OCI-LY7 (cell line): ENCODE data around the gene KCTD19. TPM values are rescaled to one million over a fixed set of nuclear protein-coding genes. Genes with fewer than 3 reads are reported as not detected.
A peak's percentile ranks its signal among the peaks of the same experiment; 100 is the strongest.

Source experiments
- BruUV-seq: library from RNA; stranded (reverse); fragments of 400-500 nt; replicated peaks from 2 replicates; lab custom pipeline; 2021; lab: Mats Ljungman, UMichigan
- CTCF ChIA-PET: fragments of 300-600 bp; sonication (Branson Sonifier 250); formaldehyde crosslinking; loops from one replicate; lab custom pipeline; 2022; ENCODE audit warnings: antibody characterized with exemption; ENCODE audit not compliant: unreplicated experiment; lab: Charles Lee
- POLR2A ChIA-PET: fragments of 300-600 bp; sonication (Branson Sonifier 250); formaldehyde crosslinking; loops from one replicate; lab custom pipeline; 2022; ENCODE audit warnings: antibody characterized with exemption; lab: Charles Lee
- DNase-seq: peaks from one replicate; pipeline ENCODE4 v3.0.0-alpha.2; 2015; ENCODE audit warnings: low spot score
- H2AFZ ChIP-seq: fragments of 200-600 bp; sonication (generic), shearing (Covaris generic); 2 replicates; pipeline ENCODE4 v1.6.1; 2014; ENCODE audit warnings: mild to moderate bottlenecking, antibody characterized with exemption, low read length, moderate library complexity
- H3K27ac ChIP-seq: fragments of 200-600 bp; sonication (generic); 2 replicates; pipeline ENCODE4 v1.5.1; 2014; ENCODE audit warnings: mixed run types, low read depth, mild to moderate bottlenecking, moderate library complexity, low read length, inconsistent platforms; ENCODE audit not compliant: poor library complexity, severe bottlenecking
- H3K36me3 ChIP-seq: fragments of 200-600 bp; sonication (generic); 2 replicates; pipeline ENCODE4 v1.6.1; 2014; ENCODE audit warnings: mild to moderate bottlenecking, antibody characterized with exemption, low read length, moderate library complexity, mixed read lengths; ENCODE audit not compliant: insufficient read depth
- H3K4me1 ChIP-seq: fragments of 200-600 bp; sonication (generic); 2 replicates; pipeline ENCODE4 v1.5.1; 2014; ENCODE audit warnings: mild to moderate bottlenecking, low read length; ENCODE audit not compliant: insufficient read depth, poor library complexity, severe bottlenecking
- H3K4me2 ChIP-seq: fragments of 200-600 bp; sonication (generic); 2 replicates; pipeline ENCODE4 v1.6.1; 2014; ENCODE audit warnings: mild to moderate bottlenecking, low read length
- H3K4me3 ChIP-seq: fragments of 200-600 bp; sonication (generic); 2 replicates; pipeline ENCODE4 v1.5.1; 2014; ENCODE audit warnings: mild to moderate bottlenecking, low read depth, low read length; ENCODE audit not compliant: poor library complexity, severe bottlenecking
- H3K79me2 ChIP-seq: fragments of 200-600 bp; sonication (generic); 2 replicates; pipeline ENCODE4 v1.6.1; 2016; ENCODE audit warnings: low read depth, mild to moderate bottlenecking, low read length, moderate library complexity, mixed read lengths; ENCODE audit not compliant: insufficient read depth
- H3K9me2 ChIP-seq: fragments of 200-600 bp; sonication (generic); 2 replicates; pipeline ENCODE4 v1.6.1; 2016; ENCODE audit warnings: mild to moderate bottlenecking, low read length, mixed read lengths; ENCODE audit not compliant: insufficient read depth
- H3K9me3 ChIP-seq: fragments of 200-600 bp; sonication (generic); 2 replicates; pipeline ENCODE4 v1.6.1; 2014; ENCODE audit warnings: mild to moderate bottlenecking, mixed run types, low read length, mixed read lengths
- H4K20me1 ChIP-seq: fragments of 200-600 bp; sonication (generic); 2 replicates; pipeline ENCODE4 v1.6.1; 2014; ENCODE audit warnings: mild to moderate bottlenecking, antibody characterized with exemption, low read length, moderate library complexity, mixed read lengths; ENCODE audit not compliant: insufficient read depth
- EZH2phosphoT487 ChIP-seq: fragments of 200-600 bp; sonication (generic); IDR thresholded peaks from 2 replicates; pipeline ENCODE4 v1.6.1; 2018; ENCODE audit warnings: low read depth, borderline replicate concordance, mild to moderate bottlenecking, mixed run types, antibody characterized with exemption, low read length, moderate library complexity, mixed read lengths
- intact Hi-C: fragments of 100-400 bp; cut with micrococcal nuclease; formaldehyde crosslinking; loops from one replicate; pipeline ENCODE4 v1.10.0; 2022; ENCODE audit not compliant: unreplicated experiment
- total RNA-seq, 2 experiments: library from RNA; depleted of rRNA in 1 of 2; stranded (reverse); fragments of >200 nt in 1 of 2; shearing (Covaris generic) in 1 of 2; gene quantifications; 2 replicates each; pipeline ENCODE4 v1.2.3, GENCODE V29; 2014 to 2022
- TF ChIP-seq, protein P1 (sequence below): fragments of 200-600 bp; sonication (generic); conservative IDR thresholded peaks from 2 replicates; pipeline ENCODE4 v1.5.1; 2014; ENCODE audit warnings: mild to moderate bottlenecking, antibody characterized with exemption, low read length, moderate library complexity, mixed read lengths

KCTD19 gene
- total RNA-seq, 2 experiments from 2014 or later = 0.17 TPM; not detected in 1

DNA sequence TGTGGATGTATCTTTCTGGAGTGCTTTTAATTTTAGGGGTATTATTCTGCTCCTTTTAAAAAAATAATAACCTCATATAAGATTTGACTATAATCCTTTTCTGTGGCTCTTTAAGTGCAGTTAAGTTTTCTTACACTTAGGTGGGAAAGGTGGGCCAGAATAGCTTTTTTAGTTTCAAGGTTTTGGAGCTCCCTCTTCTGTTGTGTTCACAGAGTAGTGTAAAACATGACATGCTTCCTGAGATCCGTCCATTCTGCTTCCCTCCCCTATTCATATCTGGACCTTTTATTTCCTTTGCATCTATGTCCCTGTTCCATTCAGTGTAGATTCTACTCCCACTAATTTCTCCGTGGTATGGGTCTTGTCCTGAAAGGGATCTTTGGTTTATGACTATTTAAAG is 12.9 kb upstream of the KCTD19 start:
- no peak overlapping the region for H2AFZ ChIP-seq
- no peak overlapping the region for H3K4me2 ChIP-seq
- H3K9me3 ChIP-seq = no peaks in the 10 kb centered on the region
- BruUV-seq = no TSS peak
- no peaks in the 10 kb centered on the region for H3K36me3 ChIP-seq
- no peak for TF ChIP-seq EZH2phosphoT487
- TF ChIP-seq, protein P1, sequence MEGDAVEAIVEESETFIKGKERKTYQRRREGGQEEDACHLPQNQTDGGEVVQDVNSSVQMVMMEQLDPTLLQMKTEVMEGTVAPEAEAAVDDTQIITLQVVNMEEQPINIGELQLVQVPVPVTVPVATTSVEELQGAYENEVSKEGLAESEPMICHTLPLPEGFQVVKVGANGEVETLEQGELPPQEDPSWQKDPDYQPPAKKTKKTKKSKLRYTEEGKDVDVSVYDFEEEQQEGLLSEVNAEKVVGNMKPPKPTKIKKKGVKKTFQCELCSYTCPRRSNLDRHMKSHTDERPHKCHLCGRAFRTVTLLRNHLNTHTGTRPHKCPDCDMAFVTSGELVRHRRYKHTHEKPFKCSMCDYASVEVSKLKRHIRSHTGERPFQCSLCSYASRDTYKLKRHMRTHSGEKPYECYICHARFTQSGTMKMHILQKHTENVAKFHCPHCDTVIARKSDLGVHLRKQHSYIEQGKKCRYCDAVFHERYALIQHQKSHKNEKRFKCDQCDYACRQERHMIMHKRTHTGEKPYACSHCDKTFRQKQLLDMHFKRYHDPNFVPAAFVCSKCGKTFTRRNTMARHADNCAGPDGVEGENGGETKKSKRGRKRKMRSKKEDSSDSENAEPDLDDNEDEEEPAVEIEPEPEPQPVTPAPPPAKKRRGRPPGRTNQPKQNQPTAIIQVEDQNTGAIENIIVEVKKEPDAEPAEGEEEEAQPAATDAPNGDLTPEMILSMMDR = peak; percentile 70
- no peaks in the 10 kb centered on the region for H4K20me1 ChIP-seq
- H3K4me1 ChIP-seq = no peaks in the 10 kb centered on the region
- POLR2A ChIA-PET = interaction anchor here (0.6 to 1.0 kb wide), 3 partner anchors 14 to 248 kb away, joined by 4 read pairs; no protein-coding TSS in a partner anchor
- no peaks in the 10 kb centered on the region for H3K79me2 ChIP-seq
- no peaks in the 10 kb centered on the region for H3K9me2 ChIP-seq
- CTCF ChIA-PET = interaction anchor here (1.6 kb wide), 1 partner anchor 79 kb away, joined by 10 read pairs; no protein-coding TSS in a partner anchor
- H3K4me3 ChIP-seq = no peak overlapping the region
- intact Hi-C loops = loop anchor here (1.0 to 2.0 kb wide), 2 partner anchors 60 to 79 kb away; partner anchors contain the start of gene PLEKHG4
- peak; percentile 16 for DNase-seq
- H3K27ac ChIP-seq = no peak overlapping the region

DNA sequence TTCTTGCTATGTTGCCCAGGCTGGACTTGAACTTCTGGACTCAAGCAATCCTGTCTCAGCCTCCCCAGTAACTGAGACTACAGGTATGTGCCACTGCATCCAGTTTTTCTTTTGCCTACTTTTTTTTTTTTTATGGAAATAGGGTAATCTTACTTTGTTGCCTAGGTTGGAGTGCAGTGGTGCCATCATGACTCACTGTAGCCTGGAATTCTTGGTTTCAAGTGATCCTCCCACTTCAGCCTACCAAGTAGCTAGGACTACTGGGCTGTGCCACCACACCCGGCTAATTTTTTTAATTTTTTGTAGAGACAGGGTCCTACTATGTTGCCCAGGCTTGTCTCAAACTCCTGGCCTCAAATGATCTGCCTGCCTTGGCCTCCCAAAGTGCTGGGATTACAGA is 10.1 kb upstream of the KCTD19 start:
- intact Hi-C loops = no loop called here
- POLR2A ChIA-PET = interaction anchor here (0.6 to 0.7 kb wide), 2 partner anchors 356 to 456 kb away, joined by 4 to 5 read pairs; no protein-coding TSS in a partner anchor

DNA sequence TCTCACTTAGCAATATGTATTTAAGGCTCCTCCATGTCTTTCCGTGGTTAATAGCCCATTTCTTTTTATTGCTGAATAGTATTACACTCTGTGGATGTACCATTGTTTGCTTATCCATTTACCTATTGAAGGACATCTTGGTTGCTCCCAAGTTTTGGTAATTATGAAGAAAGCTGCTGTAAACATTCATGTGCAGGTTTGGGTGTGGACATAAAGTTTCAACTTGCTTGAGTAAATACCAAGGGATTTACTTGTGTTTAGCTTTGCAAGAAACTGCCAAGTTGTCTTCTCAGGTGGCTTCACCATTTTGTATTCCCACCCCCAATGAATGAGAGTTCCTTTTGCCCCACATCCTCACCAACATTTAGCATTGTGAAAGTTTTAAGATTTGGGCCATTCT is 9.6 kb upstream of the KCTD19 start:
- H3K4me2 ChIP-seq = no peak overlapping the region
- DNase-seq = no peak
- TF ChIP-seq, protein P1 = no peak
- no peak for TF ChIP-seq EZH2phosphoT487
- intact Hi-C loops = no loop called here
- no peak overlapping the region for H3K4me3 ChIP-seq
- no peaks in the 10 kb centered on the region for H3K4me1 ChIP-seq
- no peak overlapping the region for H2AFZ ChIP-seq
- H3K9me2 ChIP-seq = no peaks in the 10 kb centered on the region
- no peaks in the 10 kb centered on the region for H3K36me3 ChIP-seq
- H3K9me3 ChIP-seq = no peaks in the 10 kb centered on the region
- POLR2A ChIA-PET = interaction anchor here (0.6 kb wide), 1 partner anchor 355 kb away, joined by 5 read pairs; no protein-coding TSS in a partner anchor
- CTCF ChIA-PET = no interaction called here
- no TSS peak for BruUV-seq
- no peaks in the 10 kb centered on the region for H4K20me1 ChIP-seq
- no peak overlapping the region for H3K27ac ChIP-seq
- H3K79me2 ChIP-seq = no peaks in the 10 kb centered on the region

More for the DNA sequence above, 10.1 kb upstream of the KCTD19 start:
- Histone ChIP-seq H4K20me1 (no peaks in the 10 kb centered on the region), H3K36me3 (no peaks in the 10 kb centered on the region), H3K9me3 (no peaks in the 10 kb centered on the region), H3K9me2 (no peaks in the 10 kb centered on the region), H3K79me2 (no peaks in the 10 kb centered on the region), H3K27ac (no peak overlapping the region), H3K4me3 (no peak overlapping the region), H2AFZ (no peak overlapping the region), H3K4me2 (no peak overlapping the region), H3K4me1 (no peaks in the 10 kb centered on the region)
- DNase-seq = no peak
- no TSS peak for BruUV-seq
- CTCF ChIA-PET = no interaction called here
- no peak for TF ChIP-seq EZH2phosphoT487
- TF ChIP-seq, protein P1 = no peak
